K562 (cell line): ENCODE data around the gene NPAS3. TPM values are rescaled to one million over a fixed set of nuclear protein-coding genes. Genes with fewer than 3 reads are reported as not detected.

Experiments used
- ATAC-seq: fragments of 200-7000 bp; cut with Tn5 transposase; 3 replicates; pipeline ENCODE4 v1.9.1; 2020; ENCODE audit warnings: moderate library complexity
- BruUV-seq: library from RNA; stranded (reverse); fragments of 400-500 nt; replicated peaks from 2 replicates; lab custom pipeline; 2021; lab: Mats Ljungman, UMichigan
- CTCF ChIA-PET: fragments of 300-600 bp; formaldehyde crosslinking; extraction: SDS; loops from one replicate; lab custom pipeline; 2021; ENCODE audit warnings: low intra/inter-chr PET ratio; lab: Yijun Ruan, JAX
- POLR2A ChIA-PET: fragments of 300-600, 350-650 bp; sonication (Branson Sonifier 250); formaldehyde crosslinking; extraction: SDS; loops from one replicate; lab custom pipeline; 2021; ENCODE audit warnings: antibody characterized with exemption, inconsistent platforms; lab: Yijun Ruan, JAX
- DNase-seq, 4 experiments: peaks; one replicate each; pipeline versions ENCODE4 v3.0.0 to v3.0.0-alpha.2; 2011 to 2018; ENCODE audit warnings: low spot score in 3 of 4, mixed read lengths in 3 of 4; ENCODE audit errors: extremely low read depth in 1 of 4
- FAIRE-seq: peaks from 2 replicates; lab custom pipeline; 2011; peaks lifted over from hg19 to GRCh38; lab: Jason Lieb, UNC
- H2AFZ ChIP-seq: 2 replicates; pipeline ENCODE4 v1.6.0; 2011; ENCODE audit warnings: low read depth, low read length, control low read depth, inconsistent platforms
- H3K27ac ChIP-seq: fragments of 200-600 bp; 3 replicates; pipeline ENCODE4 v1.8.0; 2011; ENCODE audit warnings: low read depth, mild to moderate bottlenecking, control low read depth, inconsistent platforms, low read length, moderate library complexity, mixed read lengths; ENCODE audit errors: extremely low read depth
- H3K27me3 ChIP-seq, 2 experiments: fragments of 300-600 bp in 1 of 2; 2 replicates in 1 of 2; 3 replicates in 1 of 2; pipeline versions ENCODE4 v1.6.0 to v1.8.0; 2011; ENCODE audit warnings: inconsistent platforms in 2 of 2, low read length in 2 of 2, mild to moderate bottlenecking in 1 of 2, mixed read lengths in 1 of 2, moderate library complexity in 1 of 2; ENCODE audit not compliant: control insufficient read depth in 2 of 2, insufficient read depth in 2 of 2
- H3K36me3 ChIP-seq: fragments of 300-600 bp; 3 replicates; pipeline ENCODE4 v1.8.0; 2011; ENCODE audit warnings: mild to moderate bottlenecking, low read length, inconsistent platforms; ENCODE audit not compliant: control insufficient read depth, insufficient read depth
- H3K4me1 ChIP-seq, 2 experiments: fragments of 200-600 bp in 1 of 2; replicated peaks in 1 of 2; 2 replicates in 1 of 2; 3 replicates in 1 of 2; pipeline versions ENCODE4 v1.5.1 to v1.8.0; 2011; ENCODE audit warnings: inconsistent platforms in 2 of 2, low read length in 2 of 2, mild to moderate bottlenecking in 1 of 2, mixed read lengths in 1 of 2, moderate library complexity in 1 of 2; ENCODE audit not compliant: control insufficient read depth in 2 of 2, insufficient read depth in 2 of 2
- H3K4me2 ChIP-seq: 2 replicates; pipeline ENCODE4 v1.6.1; 2011; ENCODE audit warnings: low read length, control low read depth, inconsistent platforms, mixed read lengths; ENCODE audit not compliant: insufficient read depth
- H3K4me3 ChIP-seq: fragments of 200-600 bp; sonication (generic), shearing (Covaris generic); 2 replicates; pipeline ENCODE4 v1.5.1; 2016; ENCODE audit warnings: control low read depth, inconsistent platforms
- H3K79me2 ChIP-seq: fragments of 200-600 bp; 3 replicates; pipeline ENCODE4 v1.8.0; 2011; ENCODE audit warnings: low read length, inconsistent platforms; ENCODE audit not compliant: control insufficient read depth, insufficient read depth
- H3K9ac ChIP-seq, 2 experiments: 2 replicates each; pipeline versions ENCODE4 v1.6.0 to v1.6.1; 2011; ENCODE audit warnings: low read depth in 2 of 2, low read length in 2 of 2, control low read depth in 1 of 2, inconsistent platforms in 1 of 2, mild to moderate bottlenecking in 1 of 2, mixed read lengths in 1 of 2; ENCODE audit not compliant: insufficient read depth in 1 of 2
- H3K9me1 ChIP-seq: one replicate; pipeline ENCODE4 v1.6.0; 2011; ENCODE audit warnings: inconsistent platforms, mild to moderate bottlenecking, low read length, moderate library complexity; ENCODE audit not compliant: control insufficient read depth, insufficient read depth
- H3K9me3 ChIP-seq: replicated peaks from 2 replicates; pipeline ENCODE4 v1.5.1; 2011; ENCODE audit warnings: low read depth, low read length, inconsistent platforms; ENCODE audit not compliant: control insufficient read depth, insufficient read depth
- H4K20me1 ChIP-seq: replicated peaks from 2 replicates; pipeline ENCODE4 v1.6.1; 2011; ENCODE audit warnings: low read length, inconsistent platforms, mixed read lengths; ENCODE audit not compliant: control insufficient read depth, insufficient read depth
- CCNT2 ChIP-seq: IDR thresholded peaks from 2 replicates; pipeline ENCODE4 v1.6.1; 2011; ENCODE audit warnings: borderline replicate concordance, low read depth, mild to moderate bottlenecking, moderate library complexity, mixed read lengths, low read length; ENCODE audit not compliant: insufficient read length; ENCODE audit errors: extremely low read depth
- CEBPG ChIP-seq, 3 experiments: fragments of 200-800 bp in 1 of 3; sonication (Bioruptor generic) in 1 of 3; sonication (generic) in 1 of 3; formaldehyde crosslinking in 1 of 3; IDR thresholded peaks in 2 of 3; conservative IDR thresholded peaks in 1 of 3; 2 replicates each; pipeline versions ENCODE4 v1.6.1 to v1.8.0; 2016 to 2022; ENCODE audit warnings: missing compliant biosample characterization in 2 of 3, missing genetic modification characterization in 2 of 3, mild to moderate bottlenecking in 1 of 3, missing genetic modification reagents in 1 of 3
- HMG20B ChIP-seq: fragments of 250-450 bp; sonication (Bioruptor Pico); IDR thresholded peaks from 2 replicates; pipeline ENCODE4 v1.5.0; 2021; ENCODE audit warnings: mild to moderate bottlenecking
- JUNB ChIP-seq: fragments of 450-650 bp; formaldehyde crosslinking; conservative IDR thresholded peaks from 2 replicates; pipeline ENCODE4 v1.4.0; 2020; ENCODE audit warnings: mild to moderate bottlenecking
- MYNN ChIP-seq, 2 experiments: sonication (generic); formaldehyde crosslinking in 1 of 2; IDR thresholded peaks; 2 replicates each; pipeline versions ENCODE4 v1.5.0 to v1.6.1; 2016 to 2020; ENCODE audit warnings: antibody characterized with exemption in 1 of 2, missing genetic modification reagents in 1 of 2
- SPI1 ChIP-seq: IDR thresholded peaks from 2 replicates; pipeline ENCODE4 v1.6.1; 2011; ENCODE audit warnings: low read depth, low read length, control low read depth, borderline replicate concordance
- WGBS: fragments of 100-300 bp; shearing (Covaris generic); methylation state at CpG from one replicate; pipeline ENCODE4 v1.1.6; 2016; ENCODE audit warnings: low coverage, mixed read lengths; ENCODE audit not compliant: insufficient coverage; ENCODE audit errors: missing lambda C conversion rate; 5-methylcytosine and 5-hydroxymethylcytosine counted together
- in situ Hi-C: fragments of 300-500 bp; cut with MboI; formaldehyde crosslinking; loops from 4 replicates; pipeline ENCODE4 v1.15.0; 2018; ENCODE audit warnings: inconsistent platforms, mixed read lengths
- intact Hi-C: fragments of 100-400 bp; cut with micrococcal nuclease; formaldehyde crosslinking; loops from 2 replicates; pipeline ENCODE4 v1.14.2; 2022
- polyA plus RNA-seq, 8 experiments: library from polyadenylated mRNA; depleted of rRNA in 4 of 8; stranded (reverse) in 5 of 8; unstranded in 3 of 8; fragments of >200 nt; fragmentation: Nextera tagmentation in 2 of 8; fragmentation: Illumina TruSeq in 1 of 8; extraction: Ambion mirVana in 2 of 8; extraction: Trizol in 1 of 8; gene quantifications; 2 replicates each; pipeline versions ENCODE4 v1.2.1 to v1.2.3, GENCODE V29; 2011 to 2014; ENCODE audit warnings: inconsistent platforms in 1 of 8, missing spikeins in 1 of 8
- total RNA-seq, 7 experiments: library from RNA; depleted of rRNA in 6 of 7; stranded (reverse); fragments of >200 nt in 6 of 7; fragmentation: Illumina TruSeq in 2 of 7; extraction: Trizol in 2 of 7; gene quantifications; 2 replicates each; pipeline versions ENCODE4 v1.2.1 to v1.2.3, GENCODE V29; 2011 to 2021; ENCODE audit warnings: low replicate concordance in 1 of 7
- TF ChIP-seq, protein P1 (sequence below): sonication (generic); formaldehyde crosslinking; IDR thresholded peaks from 2 replicates; pipeline ENCODE4 v1.8.0; 2022; ENCODE audit warnings: mild to moderate bottlenecking, missing genetic modification reagents, borderline replicate concordance

The NPAS3 gene
- total and polyA plus RNA-seq, 9 of the 15 experiments (the other 6 are each of a cell fraction or from before 2014, with no cell fraction given) = 0.04 TPM; not detected in 8

- TF ChIP-seq, protein P1, sequence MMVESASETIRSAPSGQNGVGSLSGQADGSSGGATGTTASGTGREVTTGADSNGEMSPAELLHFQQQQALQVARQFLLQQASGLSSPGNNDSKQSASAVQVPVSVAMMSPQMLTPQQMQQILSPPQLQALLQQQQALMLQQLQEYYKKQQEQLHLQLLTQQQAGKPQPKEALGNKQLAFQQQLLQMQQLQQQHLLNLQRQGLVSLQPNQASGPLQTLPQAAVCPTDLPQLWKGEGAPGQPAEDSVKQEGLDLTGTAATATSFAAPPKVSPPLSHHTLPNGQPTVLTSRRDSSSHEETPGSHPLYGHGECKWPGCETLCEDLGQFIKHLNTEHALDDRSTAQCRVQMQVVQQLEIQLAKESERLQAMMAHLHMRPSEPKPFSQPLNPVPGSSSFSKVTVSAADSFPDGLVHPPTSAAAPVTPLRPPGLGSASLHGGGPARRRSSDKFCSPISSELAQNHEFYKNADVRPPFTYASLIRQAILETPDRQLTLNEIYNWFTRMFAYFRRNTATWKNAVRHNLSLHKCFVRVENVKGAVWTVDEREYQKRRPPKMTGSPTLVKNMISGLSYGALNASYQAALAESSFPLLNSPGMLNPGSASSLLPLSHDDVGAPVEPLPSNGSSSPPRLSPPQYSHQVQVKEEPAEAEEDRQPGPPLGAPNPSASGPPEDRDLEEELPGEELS (CRISPR knock-in tag) = no peak
- no peak for TF ChIP-seq CEBPG (CRISPR knock-in tag; IDR thresholded peaks at IDR 0.05)
- no peak for TF ChIP-seq CEBPG (tag; conservative IDR thresholded peaks at IDR 0.05 in 1 of 2, IDR thresholded peaks at IDR 0.05 in 1 of 2)
- TF ChIP-seq JUNB (CRISPR knock-in tag) = no peak
- TF ChIP-seq SPI1 = no peak
Observed at GRCh38 chr14:33362934-33363333, 424.3 kb downstream of the NPAS3 start (continued).

- Histone ChIP-seq H3K9ac (no peak overlapping the region), H4K20me1 (no peaks in the 10 kb centered on the region), H3K4me1 (peaks cover 0 to 11% of the 10 kb centered on the region in 2 experiments; a peak in 4 of 5 replicates), H3K27ac (no peak overlapping the region), H3K36me3 (no peaks in the 10 kb centered on the region), H3K9me1 (no peaks in the 10 kb centered on the region), H2AFZ (no peak overlapping the region), H3K27me3 (no peaks in the 10 kb centered on the region), H3K79me2 (no peaks in the 10 kb centered on the region), H3K4me2 (no peak overlapping the region), H3K9me3 (no peaks in the 10 kb centered on the region), H3K4me3 (no peak overlapping the region)
- intact Hi-C loops (no loop called here), in situ Hi-C loops (no loop called here)
- CTCF ChIA-PET = no interaction called here
- POLR2A ChIA-PET = no interaction called here
- no TSS peak for BruUV-seq
- WGBS = 38% methylated on average over 1 of the region's 3 CpGs
- ATAC-seq (no peak), DNase-seq (no peak), FAIRE-seq (no peak)
- TF ChIP-seq MYNN (IDR thresholded peaks at IDR 0.05) (no peak), MYNN (CRISPR knock-in tag; IDR thresholded peaks at IDR 0.05) (no peak), CCNT2 (no peak), HMG20B (CRISPR knock-in tag) (no peak)
Observed at GRCh38 chr14:33363682-33364081, 425.0 kb downstream of the NPAS3 start.
